Middle frontal gyrus (tissue), 1 donor: ENCODE results near the gene MANSC4.
"Not testable (repeated sequence)": the region's sequence is repeated elsewhere in the genome, so short reads cannot be mapped to it uniquely, and the experiment has no call there.

ENCODE experiments used
- DNase-seq: peaks from one replicate; pipeline ENCODE4 v3.0.0-alpha.2; 2015; ENCODE audit warnings: low spot score; ENCODE audit errors: extremely low spot score

MANSC4 gene

GRCh38 chr12:27756670-27757195 lies 23.3 kb downstream of the MANSC4 start:
- no peak for DNase-seq

GRCh38 chr12:27754795-27755194 lies 25.2 kb downstream of the MANSC4 start:
- DNase-seq: no peak

- DNase-seq: no peak
These were observed 28.5 kb downstream of the MANSC4 start for GRCh38 chr12:27751386-27752047.

GRCh38 chr12:27747111-27747820 lies 32.8 kb downstream of the MANSC4 start:
- no peak for DNase-seq

GRCh38 chr12:27745734-27746133 lies 34.3 kb downstream of the MANSC4 start:
- not testable (repeated sequence) for DNase-seq

- no peak for DNase-seq
These were observed 36.4 kb downstream of the MANSC4 start for GRCh38 chr12:27743601-27744000.

- not testable (repeated sequence) for DNase-seq
These were observed 45.7 kb downstream of the MANSC4 start for GRCh38 chr12:27734321-27734720.

GRCh38 chr12:27733791-27734190 lies 46.2 kb downstream of the MANSC4 start:
- DNase-seq: no peak

- DNase-seq: no peak
These were observed 46.9 kb downstream of the MANSC4 start for GRCh38 chr12:27733052-27733656.

GRCh38 chr12:27732281-27732680 lies 47.8 kb downstream of the MANSC4 start:
- no peak for DNase-seq

GRCh38 chr12:27730097-27730588 lies 49.9 kb downstream of the MANSC4 start:
- no peak for DNase-seq

- DNase-seq: no peak
These were observed 56.8 kb downstream of the MANSC4 start for GRCh38 chr12:27723212-27723611.
